Upper lobe of left lung (tissue), 6 donors: Measurements from ENCODE around the gene PTGR3. TPM values are rescaled to one million over a fixed set of nuclear protein-coding genes. Genes with fewer than 3 reads are reported as not detected.
A peak's percentile ranks its signal among the peaks of the same experiment; 100 is the strongest.

Experiments
- ATAC-seq, 2 donors: fragments of 200-7000 bp; cut with Tn5 transposase; one replicate each; pipeline ENCODE4 v1.9.1; 2022; ENCODE audit warnings: mild to moderate bottlenecking in 2 of 2, moderate library complexity in 2 of 2; ENCODE audit not compliant: low FRiP score in 2 of 2
- DNase-seq, 2 donors: peaks; one replicate each; pipeline ENCODE4 v3.0.0-alpha.2; 2019 to 2020
- H3K27ac ChIP-seq, 4 donors: fragments of 200-600 bp; sonication (generic); one replicate each; pipeline ENCODE4 v1.5.1; 2016 to 2019
- H3K27me3 ChIP-seq, 4 donors: fragments of 200-600 bp; sonication (generic); one replicate each; pipeline ENCODE4 v1.5.1; 2017 to 2019
- H3K36me3 ChIP-seq, 4 donors: fragments of 200-600 bp; sonication (generic); one replicate each; pipeline ENCODE4 v1.5.1; 2016 to 2019
- H3K4me1 ChIP-seq, 4 donors: fragments of 200-600 bp; sonication (generic); one replicate each; pipeline ENCODE4 v1.5.1; 2018 to 2019
- H3K4me3 ChIP-seq, 4 donors: fragments of 200-600 bp; sonication (generic); one replicate each; pipeline ENCODE4 v1.5.1; 2017 to 2019; ENCODE audit warnings: mild to moderate bottlenecking in 2 of 4, moderate library complexity in 1 of 4
- H3K9me3 ChIP-seq, 4 donors: fragments of 200-600 bp; sonication (generic); one replicate each; pipeline ENCODE4 v1.5.1; 2018 to 2019
- CTCF ChIP-seq, 6 experiments: fragments of 450-650 bp in 4 of 6; fragments of 200-600 bp in 2 of 6; sonication (generic) in 2 of 6; IDR thresholded peaks; one replicate each; pipeline ENCODE4 v1.5.1; 2016 to 2019; ENCODE audit warnings: antibody characterized with exemption in 6 of 6
- EP300 ChIP-seq, 4 donors: sonication (generic); formaldehyde crosslinking; IDR thresholded peaks; one replicate each; pipeline ENCODE4 v1.5.1; 2017; ENCODE audit warnings: antibody characterized with exemption in 4 of 4, control low read depth in 2 of 4
- POLR2A ChIP-seq, 4 donors: fragments of 450-650 bp; IDR thresholded peaks; one replicate each; pipeline ENCODE4 v1.5.1; 2016 to 2017; ENCODE audit warnings: antibody characterized with exemption in 4 of 4, mild to moderate bottlenecking in 2 of 4
- POLR2AphosphoS5 ChIP-seq, 2 donors: sonication (generic); formaldehyde crosslinking; IDR thresholded peaks; one replicate each; pipeline ENCODE4 v1.5.1; 2017; ENCODE audit warnings: antibody characterized with exemption in 2 of 2
- WGBS, 2 donors: methylation state at CpG; one replicate each; pipeline ENCODE4 v1.1.5; 2017 to 2018; 5-methylcytosine and 5-hydroxymethylcytosine counted together
- total RNA-seq, 6 donors: library from RNA; depleted of rRNA in 4 of 6; stranded (reverse); fragments of >200 nt in 4 of 6; gene quantifications; one replicate each; pipeline versions ENCODE4 v1.1.0 to v1.2.1, GENCODE V29; 2016 to 2021
- donor health status: DM: no; HTN: no; CAD: no; lungs with moderate emphysema.
- donor health status: DM: no; HTN: yes; CAD: no; lungs with severe emphysema.

Gene PTGR3
- total RNA-seq, 6 donors from 2014 or later = 12.2 to 36.8 (median 26.5) TPM

- no peak for ATAC-seq
- H3K36me3 ChIP-seq = no peaks in the 10 kb centered on the region
- H3K4me1 ChIP-seq = peaks cover 46 to 54% (median 50%) of the 10 kb centered on the region in 4 donors
- no peaks in the 10 kb centered on the region for H3K27me3 ChIP-seq
- H3K27ac ChIP-seq = peak overlapping the region; percentile 98 to 100 (median 98)
- H3K9me3 ChIP-seq = no peaks in the 10 kb centered on the region
- WGBS, 2 donors = 1 to 2% methylated on average over 8 of the region's 8 CpGs
- peak overlapping the region; percentile 83 to 98 (median 95) for H3K4me3 ChIP-seq
- TF ChIP-seq CTCF (IDR thresholded peaks at IDR 0.05) (no peak), POLR2AphosphoS5 (IDR thresholded peaks at IDR 0.05) (no peak), POLR2A (IDR thresholded peaks at IDR 0.05) (no peak), EP300 (IDR thresholded peaks at IDR 0.05) (no peak)
- DNase-seq = no peak
Measured at GRCh38 chr18:75209951-75210258, 966 bp upstream of the PTGR3 start.

GRCh38 chr18:75208836-75209128, 157 bp downstream of the PTGR3 start:
- Histone ChIP-seq H3K27ac (peak overlapping the region; percentile 98 to 100 (median 98)), H3K27me3 (no peaks in the 10 kb centered on the region), H3K9me3 (no peaks in the 10 kb centered on the region), H3K4me1 (peaks cover 54 to 65% (median 56%) of the 10 kb centered on the region in 4 donors), H3K36me3 (peaks cover 0 to 4% (median 0%) of the 10 kb centered on the region in 4 donors), H3K4me3 (peak overlapping the region; percentile 83 to 98 (median 95))
- ATAC-seq (no peak), DNase-seq (peak; percentile 40 to 92)
- no peak for TF ChIP-seq POLR2AphosphoS5 (IDR thresholded peaks at IDR 0.05)
- peak in 3 of 4 donors; percentile 50 to 87 (median 55) for TF ChIP-seq POLR2A (IDR thresholded peaks at IDR 0.05)
- WGBS, 2 donors = 0% methylated on average over 2 of the region's 34 CpGs; no CpG with 5 or more reads in 1 of the 2 donors

DNA sequence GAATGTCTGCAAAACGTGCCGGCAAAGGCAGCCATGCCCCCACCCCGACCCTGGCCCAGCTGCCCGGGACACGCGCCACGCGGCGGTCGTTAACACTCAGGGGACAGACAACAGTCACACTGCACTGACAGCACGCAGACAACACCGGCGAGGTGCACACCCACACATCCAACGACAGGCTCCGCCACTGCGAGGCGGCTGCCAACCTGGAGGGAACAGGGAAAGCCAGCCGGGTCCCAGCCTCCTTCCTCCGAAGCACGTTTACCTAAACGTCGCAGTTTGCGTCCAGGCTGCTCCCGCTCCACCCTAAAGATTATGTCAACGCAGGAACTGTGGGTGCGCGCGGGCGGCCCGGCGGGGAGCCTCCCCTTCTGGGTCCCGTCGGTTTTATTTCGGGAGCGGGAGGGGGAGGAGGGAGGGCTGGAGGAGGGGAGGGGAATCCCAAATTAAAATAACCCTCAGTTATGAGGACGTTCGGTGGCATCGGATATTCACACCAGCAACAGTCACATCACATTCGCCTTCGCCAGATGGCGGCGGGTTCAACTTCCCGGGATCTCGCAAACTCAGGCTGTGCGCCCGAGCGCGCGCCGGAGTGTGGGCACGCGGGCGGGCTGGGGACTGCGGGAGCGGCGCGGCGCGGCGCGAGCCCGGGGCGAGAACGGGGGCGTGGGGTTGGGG, 644 bp downstream of the PTGR3 start:
- Histone ChIP-seq H3K36me3 (peaks cover 0 to 4% (median 0%) of the 10 kb centered on the region in 4 donors), H3K27ac (peak overlapping the region; percentile 98 to 100 (median 98)), H3K9me3 (no peaks in the 10 kb centered on the region), H3K4me1 (peaks cover 52 to 65% (median 56%) of the 10 kb centered on the region in 4 donors), H3K27me3 (no peaks in the 10 kb centered on the region), H3K4me3 (peak overlapping the region; percentile 83 to 98 (median 95))
- DNase-seq = peak; percentile 52 to 92
- TF ChIP-seq POLR2AphosphoS5 (IDR thresholded peaks at IDR 0.05) (no peak), POLR2A (IDR thresholded peaks at IDR 0.05) (peak in 1 of 4 donors; percentile 31), CTCF (IDR thresholded peaks at IDR 0.05) (peak in 2 of 6 experiments; percentile 19 to 26), EP300 (IDR thresholded peaks at IDR 0.05) (no peak)
- whole genome bisulfite sequencing, 2 donors = 0 to 1% methylated on average over 14 to 53 of the region's 65 CpGs
- ATAC-seq = peak; percentile 13 to 37

- peak overlapping the region; percentile 98 to 100 (median 98) for H3K27ac ChIP-seq
- peaks cover 0 to 4% (median 0%) of the 10 kb centered on the region in 4 donors for H3K36me3 ChIP-seq
- no peaks in the 10 kb centered on the region for H3K9me3 ChIP-seq
- no peaks in the 10 kb centered on the region for H3K27me3 ChIP-seq
- ATAC-seq (no peak), DNase-seq (no peak)
- WGBS, 2 donors = 10 to 13% methylated on average over 25 to 26 of the region's 26 CpGs
- H3K4me1 ChIP-seq = peaks cover 46 to 57% (median 50%) of the 10 kb centered on the region in 4 donors
- H3K4me3 ChIP-seq = peak overlapping the region; percentile 83 to 98 (median 95)
- TF ChIP-seq EP300 (IDR thresholded peaks at IDR 0.05) (peak in 2 of 4 donors; percentile 57 to 75), CTCF (IDR thresholded peaks at IDR 0.05) (no peak), POLR2AphosphoS5 (IDR thresholded peaks at IDR 0.05) (peak in 1 of 2 donors; percentile 26)
Measured at GRCh38 chr18:75207310-75208154, 1.4 kb downstream of the PTGR3 start.
